ENCODE results near the gene DTNBP1.
A peak's percentile ranks its signal among the peaks of the same experiment; 100 is the strongest.

Gene DTNBP1

GRCh38 chr6:15509335-15509933 lies 153.4 kb downstream of the DTNBP1 start:
- peaks cover 27% of the 10 kb centered on the region for H3K4me1 Mint-ChIP-seq
- H3K27ac Mint-ChIP-seq, result peak overlapping the region; percentile 81
- peaks cover 100% of the 10 kb centered on the region for H3K36me3 Mint-ChIP-seq
- no peak for ATAC-seq
- no peak overlapping the region for H3K4me3 Mint-ChIP-seq
- H3K9me3 Mint-ChIP-seq, result no peaks in the 10 kb centered on the region
- DNase-seq (ENCODE audit: low spot score in 2 of 2), result no peak

GRCh38 chr6:15508931-15509330 lies 153.9 kb downstream of the DTNBP1 start:
- no peak for ATAC-seq
- peaks cover 26% of the 10 kb centered on the region for H3K4me1 Mint-ChIP-seq
- peak overlapping the region; percentile 81 for H3K27ac Mint-ChIP-seq
- no peak overlapping the region for H3K4me3 Mint-ChIP-seq
- no peak for DNase-seq (ENCODE audit: low spot score in 2 of 2)
- H3K9me3 Mint-ChIP-seq, result no peaks in the 10 kb centered on the region
- H3K36me3 Mint-ChIP-seq, result peaks cover 100% of the 10 kb centered on the region

- H3K4me3 Mint-ChIP-seq, result no peak overlapping the region
These were observed 154.4 kb downstream of the DTNBP1 start for GRCh38 chr6:15508441-15508871.

GRCh38 chr6:15507746-15508145 lies 155.1 kb downstream of the DTNBP1 start:
- no peak for DNase-seq (ENCODE audit: low spot score in 2 of 2)
- Mint-ChIP-seq H3K9me3 (no peaks in the 10 kb centered on the region), H3K4me1 (peaks cover 21% of the 10 kb centered on the region), H3K36me3 (peaks cover 100% of the 10 kb centered on the region), H3K4me3 (no peak overlapping the region), H3K27ac (no peak overlapping the region)
- ATAC-seq, result no peak

More at GRCh38 chr6:15508441-15508871, 154.4 kb downstream of the DTNBP1 start:
- DNase-seq (ENCODE audit: low spot score in 2 of 2) (no peak), ATAC-seq (no peak)
- H3K4me1 Mint-ChIP-seq, result peaks cover 21% of the 10 kb centered on the region
- H3K36me3 Mint-ChIP-seq, result peaks cover 100% of the 10 kb centered on the region
- H3K9me3 Mint-ChIP-seq, result no peaks in the 10 kb centered on the region
- H3K27ac Mint-ChIP-seq, result peak overlapping the region; percentile 81

- Mint-ChIP-seq H3K36me3 (peaks cover 100% of the 10 kb centered on the region), H3K27ac (no peak overlapping the region), H3K4me3 (no peak overlapping the region), H3K9me3 (no peaks in the 10 kb centered on the region), H3K4me1 (peaks cover 21% of the 10 kb centered on the region)
- DNase-seq (ENCODE audit: low spot score in 2 of 2) (no peak), ATAC-seq (no peak)
These were observed 155.6 kb downstream of the DTNBP1 start for GRCh38 chr6:15507221-15507620.

GRCh38 chr6:15506066-15506465 lies 156.8 kb downstream of the DTNBP1 start:
- peaks cover 100% of the 10 kb centered on the region for H3K36me3 Mint-ChIP-seq
- no peak for DNase-seq (ENCODE audit: low spot score in 2 of 2)
- no peaks in the 10 kb centered on the region for H3K9me3 Mint-ChIP-seq
- no peak for ATAC-seq
- H3K4me1 Mint-ChIP-seq, result peaks cover 21% of the 10 kb centered on the region
- H3K27ac Mint-ChIP-seq, result peak overlapping the region; percentile 77
- no peak overlapping the region for H3K4me3 Mint-ChIP-seq

GRCh38 chr6:15505463-15505918 lies 157.3 kb downstream of the DTNBP1 start:
- ATAC-seq (no peak), DNase-seq (ENCODE audit: low spot score in 2 of 2) (no peak)
- Mint-ChIP-seq H3K4me3 (no peak overlapping the region), H3K36me3 (peaks cover 100% of the 10 kb centered on the region), H3K9me3 (no peaks in the 10 kb centered on the region), H3K27ac (peak overlapping the region; percentile 77), H3K4me1 (peaks cover 21% of the 10 kb centered on the region)

GRCh38 chr6:15504581-15505350 lies 158.1 kb downstream of the DTNBP1 start:
- Mint-ChIP-seq H3K36me3 (peaks cover 100% of the 10 kb centered on the region), H3K4me1 (peaks cover 25% of the 10 kb centered on the region), H3K27ac (peak overlapping the region; percentile 77), H3K4me3 (no peak overlapping the region), H3K9me3 (no peaks in the 10 kb centered on the region)
- DNase-seq (ENCODE audit: low spot score in 2 of 2) (no peak), ATAC-seq (no peak)

GRCh38 chr6:15504040-15504495 lies 158.8 kb downstream of the DTNBP1 start:
- Mint-ChIP-seq H3K9me3 (no peaks in the 10 kb centered on the region), H3K4me1 (peaks cover 24% of the 10 kb centered on the region), H3K27ac (peak overlapping the region; percentile 77), H3K36me3 (peaks cover 100% of the 10 kb centered on the region), H3K4me3 (no peak overlapping the region)
- ATAC-seq (no peak), DNase-seq (ENCODE audit: low spot score in 2 of 2) (no peak)

GRCh38 chr6:15503346-15503680 lies 159.5 kb downstream of the DTNBP1 start:
- Mint-ChIP-seq H3K4me3 (no peak overlapping the region), H3K9me3 (no peaks in the 10 kb centered on the region), H3K4me1 (peaks cover 25% of the 10 kb centered on the region), H3K36me3 (peaks cover 100% of the 10 kb centered on the region), H3K27ac (no peak overlapping the region)
- ATAC-seq (no peak), DNase-seq (ENCODE audit: low spot score in 2 of 2) (no peak)

GRCh38 chr6:15502446-15503345 lies 160.1 kb downstream of the DTNBP1 start:
- no peak overlapping the region for H3K27ac Mint-ChIP-seq
- H3K4me3 Mint-ChIP-seq, result no peak overlapping the region
- peaks cover 100% of the 10 kb centered on the region for H3K36me3 Mint-ChIP-seq
- ATAC-seq, result no peak
- H3K9me3 Mint-ChIP-seq, result no peaks in the 10 kb centered on the region
- no peak for DNase-seq (ENCODE audit: low spot score in 2 of 2)
- H3K4me1 Mint-ChIP-seq, result peaks cover 31% of the 10 kb centered on the region

GRCh38 chr6:15501826-15502445 lies 160.9 kb downstream of the DTNBP1 start:
- H3K4me3 Mint-ChIP-seq, result no peak overlapping the region
- ATAC-seq (no peak), DNase-seq (ENCODE audit: low spot score in 2 of 2) (no peak)
- no peaks in the 10 kb centered on the region for H3K9me3 Mint-ChIP-seq
- peak overlapping the region; percentile 40 for H3K27ac Mint-ChIP-seq
- H3K4me1 Mint-ChIP-seq, result peaks cover 26% of the 10 kb centered on the region
- H3K36me3 Mint-ChIP-seq, result peaks cover 100% of the 10 kb centered on the region

GRCh38 chr6:15500901-15501825 lies 161.7 kb downstream of the DTNBP1 start:
- ATAC-seq (no peak), DNase-seq (ENCODE audit: low spot score in 2 of 2) (no peak)
- no peaks in the 10 kb centered on the region for H3K9me3 Mint-ChIP-seq
- no peak overlapping the region for H3K4me3 Mint-ChIP-seq
- H3K36me3 Mint-ChIP-seq, result peaks cover 100% of the 10 kb centered on the region
- H3K4me1 Mint-ChIP-seq, result peaks cover 26% of the 10 kb centered on the region
- peak overlapping the region; percentile 68 for H3K27ac Mint-ChIP-seq

GRCh38 chr6:15500078-15500740 lies 162.6 kb downstream of the DTNBP1 start:
- ATAC-seq, result no peak
- Mint-ChIP-seq H3K4me1 (peaks cover 26% of the 10 kb centered on the region), H3K4me3 (no peak overlapping the region), H3K27ac (peak overlapping the region; percentile 68), H3K36me3 (peaks cover 100% of the 10 kb centered on the region), H3K9me3 (no peaks in the 10 kb centered on the region)
- DNase-seq (ENCODE audit: low spot score in 2 of 2), result no peak
